ENCODE measurements around the gene ROS1.

The ROS1 gene

GRCh38 chr6:117311726-117312125, 114.0 kb downstream of the ROS1 start:
- H3K9me3 ChIP-seq (ENCODE audit: control insufficient read depth, insufficient read depth, low read length): no peaks in the 10 kb centered on the region
- H3K27ac ChIP-seq (ENCODE audit: low read depth, low read length): no peak overlapping the region
- H3K4me3 ChIP-seq (ENCODE audit: low read depth, low read length): no peak overlapping the region
- H3K4me1 ChIP-seq (ENCODE audit: control insufficient read depth, insufficient read depth, low read length): no peaks in the 10 kb centered on the region
- no peaks in the 10 kb centered on the region for H3K27me3 ChIP-seq (ENCODE audit: control insufficient read depth, insufficient read depth, low read length)
- H3K9ac ChIP-seq (ENCODE audit: low read depth, low read length): no peak overlapping the region
- H3K36me3 ChIP-seq (ENCODE audit: control insufficient read depth, insufficient read depth, low read length): no peaks in the 10 kb centered on the region

GRCh38 chr6:117311310-117311709, 114.4 kb downstream of the ROS1 start:
- no peaks in the 10 kb centered on the region for H3K9me3 ChIP-seq (ENCODE audit: control insufficient read depth, insufficient read depth, low read length)
- no peak overlapping the region for H3K4me3 ChIP-seq (ENCODE audit: low read depth, low read length)
- H3K27me3 ChIP-seq (ENCODE audit: control insufficient read depth, insufficient read depth, low read length): no peaks in the 10 kb centered on the region
- H3K4me1 ChIP-seq (ENCODE audit: control insufficient read depth, insufficient read depth, low read length): no peaks in the 10 kb centered on the region
- no peak overlapping the region for H3K27ac ChIP-seq (ENCODE audit: low read depth, low read length)
- no peaks in the 10 kb centered on the region for H3K36me3 ChIP-seq (ENCODE audit: control insufficient read depth, insufficient read depth, low read length)
- no peak overlapping the region for H3K9ac ChIP-seq (ENCODE audit: low read depth, low read length)

- H3K27me3 ChIP-seq (ENCODE audit: control insufficient read depth, insufficient read depth, low read length): no peaks in the 10 kb centered on the region
- H3K9me3 ChIP-seq (ENCODE audit: control insufficient read depth, insufficient read depth, low read length): no peaks in the 10 kb centered on the region
- no peak overlapping the region for H3K27ac ChIP-seq (ENCODE audit: low read depth, low read length)
- no peaks in the 10 kb centered on the region for H3K4me1 ChIP-seq (ENCODE audit: control insufficient read depth, insufficient read depth, low read length)
- H3K36me3 ChIP-seq (ENCODE audit: control insufficient read depth, insufficient read depth, low read length): no peaks in the 10 kb centered on the region
- no peak overlapping the region for H3K9ac ChIP-seq (ENCODE audit: low read depth, low read length)
- no peak overlapping the region for H3K4me3 ChIP-seq (ENCODE audit: low read depth, low read length)
Observed at GRCh38 chr6:117309611-117310010, 116.1 kb downstream of the ROS1 start.

- no peaks in the 10 kb centered on the region for H3K27me3 ChIP-seq (ENCODE audit: control insufficient read depth, insufficient read depth, low read length)
- H3K4me1 ChIP-seq (ENCODE audit: control insufficient read depth, insufficient read depth, low read length): no peaks in the 10 kb centered on the region
- H3K36me3 ChIP-seq (ENCODE audit: control insufficient read depth, insufficient read depth, low read length): no peaks in the 10 kb centered on the region
- no peak overlapping the region for H3K27ac ChIP-seq (ENCODE audit: low read depth, low read length)
- H3K9me3 ChIP-seq (ENCODE audit: control insufficient read depth, insufficient read depth, low read length): no peaks in the 10 kb centered on the region
- H3K4me3 ChIP-seq (ENCODE audit: low read depth, low read length): no peak overlapping the region
- no peak overlapping the region for H3K9ac ChIP-seq (ENCODE audit: low read depth, low read length)
Observed at GRCh38 chr6:117309069-117309468, 116.7 kb downstream of the ROS1 start.

GRCh38 chr6:117307655-117308054, 118.1 kb downstream of the ROS1 start:
- Histone ChIP-seq H3K9me3 (ENCODE audit: control insufficient read depth, insufficient read depth, low read length) (no peaks in the 10 kb centered on the region), H3K4me1 (ENCODE audit: control insufficient read depth, insufficient read depth, low read length) (no peaks in the 10 kb centered on the region), H3K27ac (ENCODE audit: low read depth, low read length) (no peak overlapping the region), H3K9ac (ENCODE audit: low read depth, low read length) (no peak overlapping the region), H3K36me3 (ENCODE audit: control insufficient read depth, insufficient read depth, low read length) (no peaks in the 10 kb centered on the region), H3K4me3 (ENCODE audit: low read depth, low read length) (no peak overlapping the region), H3K27me3 (ENCODE audit: control insufficient read depth, insufficient read depth, low read length) (no peaks in the 10 kb centered on the region)

- Histone ChIP-seq H3K4me3 (ENCODE audit: low read depth, low read length) (no peak overlapping the region), H3K27me3 (ENCODE audit: control insufficient read depth, insufficient read depth, low read length) (no peaks in the 10 kb centered on the region), H3K27ac (ENCODE audit: low read depth, low read length) (no peak overlapping the region), H3K9me3 (ENCODE audit: control insufficient read depth, insufficient read depth, low read length) (no peaks in the 10 kb centered on the region), H3K4me1 (ENCODE audit: control insufficient read depth, insufficient read depth, low read length) (no peaks in the 10 kb centered on the region), H3K36me3 (ENCODE audit: control insufficient read depth, insufficient read depth, low read length) (no peaks in the 10 kb centered on the region), H3K9ac (ENCODE audit: low read depth, low read length) (no peak overlapping the region)
Observed at GRCh38 chr6:117306227-117306790, 119.4 kb downstream of the ROS1 start.

- H3K4me3 ChIP-seq (ENCODE audit: low read depth, low read length): no peak overlapping the region
- no peaks in the 10 kb centered on the region for H3K36me3 ChIP-seq (ENCODE audit: control insufficient read depth, insufficient read depth, low read length)
- H3K9ac ChIP-seq (ENCODE audit: low read depth, low read length): no peak overlapping the region
- no peaks in the 10 kb centered on the region for H3K4me1 ChIP-seq (ENCODE audit: control insufficient read depth, insufficient read depth, low read length)
- no peak overlapping the region for H3K27ac ChIP-seq (ENCODE audit: low read depth, low read length)
- H3K9me3 ChIP-seq (ENCODE audit: control insufficient read depth, insufficient read depth, low read length): no peaks in the 10 kb centered on the region
- no peaks in the 10 kb centered on the region for H3K27me3 ChIP-seq (ENCODE audit: control insufficient read depth, insufficient read depth, low read length)
Observed at GRCh38 chr6:117304446-117304845, 121.3 kb downstream of the ROS1 start.

GRCh38 chr6:117303323-117303722, 122.4 kb downstream of the ROS1 start:
- Histone ChIP-seq H3K9me3 (ENCODE audit: control insufficient read depth, insufficient read depth, low read length) (no peaks in the 10 kb centered on the region), H3K4me3 (ENCODE audit: low read depth, low read length) (no peak overlapping the region), H3K36me3 (ENCODE audit: control insufficient read depth, insufficient read depth, low read length) (no peaks in the 10 kb centered on the region), H3K4me1 (ENCODE audit: control insufficient read depth, insufficient read depth, low read length) (no peaks in the 10 kb centered on the region), H3K27me3 (ENCODE audit: control insufficient read depth, insufficient read depth, low read length) (no peaks in the 10 kb centered on the region), H3K9ac (ENCODE audit: low read depth, low read length) (no peak overlapping the region), H3K27ac (ENCODE audit: low read depth, low read length) (no peak overlapping the region)

- no peak overlapping the region for H3K4me3 ChIP-seq (ENCODE audit: low read depth, low read length)
- H3K4me1 ChIP-seq (ENCODE audit: control insufficient read depth, insufficient read depth, low read length): no peaks in the 10 kb centered on the region
- H3K9me3 ChIP-seq (ENCODE audit: control insufficient read depth, insufficient read depth, low read length): no peaks in the 10 kb centered on the region
- H3K27ac ChIP-seq (ENCODE audit: low read depth, low read length): no peak overlapping the region
- H3K9ac ChIP-seq (ENCODE audit: low read depth, low read length): no peak overlapping the region
- H3K27me3 ChIP-seq (ENCODE audit: control insufficient read depth, insufficient read depth, low read length): no peaks in the 10 kb centered on the region
- H3K36me3 ChIP-seq (ENCODE audit: control insufficient read depth, insufficient read depth, low read length): no peaks in the 10 kb centered on the region
Observed at GRCh38 chr6:117298941-117299340, 126.8 kb downstream of the ROS1 start.

GRCh38 chr6:117290173-117290846, 135.4 kb downstream of the ROS1 start:
- Histone ChIP-seq H3K27ac (ENCODE audit: low read depth, low read length) (no peak overlapping the region), H3K4me3 (ENCODE audit: low read depth, low read length) (no peak overlapping the region), H3K36me3 (ENCODE audit: control insufficient read depth, insufficient read depth, low read length) (no peaks in the 10 kb centered on the region), H3K9ac (ENCODE audit: low read depth, low read length) (no peak overlapping the region), H3K4me1 (ENCODE audit: control insufficient read depth, insufficient read depth, low read length) (no peaks in the 10 kb centered on the region), H3K9me3 (ENCODE audit: control insufficient read depth, insufficient read depth, low read length) (no peaks in the 10 kb centered on the region), H3K27me3 (ENCODE audit: control insufficient read depth, insufficient read depth, low read length) (no peaks in the 10 kb centered on the region)

GRCh38 chr6:117288083-117288715, 137.5 kb downstream of the ROS1 start:
- no peak overlapping the region for H3K9ac ChIP-seq (ENCODE audit: low read depth, low read length)
- H3K36me3 ChIP-seq (ENCODE audit: control insufficient read depth, insufficient read depth, low read length): no peaks in the 10 kb centered on the region
- no peak overlapping the region for H3K4me3 ChIP-seq (ENCODE audit: low read depth, low read length)
- H3K4me1 ChIP-seq (ENCODE audit: control insufficient read depth, insufficient read depth, low read length): no peaks in the 10 kb centered on the region
- H3K9me3 ChIP-seq (ENCODE audit: control insufficient read depth, insufficient read depth, low read length): no peaks in the 10 kb centered on the region
- no peaks in the 10 kb centered on the region for H3K27me3 ChIP-seq (ENCODE audit: control insufficient read depth, insufficient read depth, low read length)
- no peak overlapping the region for H3K27ac ChIP-seq (ENCODE audit: low read depth, low read length)
